H54 (cell line): ENCODE results near the gene NCAPH2.

Experiments
- DNase-seq: peaks from one replicate; pipeline ENCODE4 v3.0.0; 2011; ENCODE audit warnings: low spot score, mixed read lengths; ENCODE audit not compliant: insufficient read length
- FAIRE-seq: peaks from 3 replicates; lab custom pipeline; 2011; peaks lifted over from hg19 to GRCh38; lab: Jason Lieb, UNC
- POLR2A ChIP-seq: IDR thresholded peaks from 2 replicates; pipeline ENCODE4 v1.6.1; 2011; ENCODE audit warnings: low read depth, mild to moderate bottlenecking, low read length

NCAPH2 gene

DNA sequence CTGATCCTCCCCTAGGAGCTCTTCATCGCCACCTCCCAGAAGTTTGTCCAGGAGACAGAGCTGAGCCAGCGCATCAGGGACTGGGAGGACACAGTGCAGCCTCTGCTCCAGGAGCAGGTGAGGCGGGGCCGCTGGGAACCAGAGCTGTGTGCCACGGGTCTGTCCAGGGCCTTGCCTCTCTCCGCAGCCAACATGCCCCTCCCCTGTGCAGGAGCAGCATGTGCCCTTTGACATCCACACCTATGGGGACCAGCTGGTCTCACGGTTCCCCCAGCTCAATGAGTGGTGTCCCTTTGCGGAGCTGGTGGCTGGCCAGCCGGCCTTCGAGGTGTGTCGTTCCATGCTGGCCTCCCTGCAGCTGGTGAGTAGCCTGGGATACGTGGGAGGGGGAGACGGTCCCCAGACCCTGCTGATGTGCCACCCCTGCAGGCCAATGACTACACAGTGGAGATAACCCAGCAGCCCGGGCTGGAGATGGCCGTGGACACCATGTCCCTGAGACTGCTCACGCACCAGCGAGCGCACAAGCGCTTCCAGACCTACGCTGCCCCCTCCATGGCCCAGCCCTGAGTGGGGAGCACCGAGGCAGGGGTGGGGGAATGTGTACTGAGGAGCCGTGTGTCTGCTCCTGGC, 14.9 kb downstream of the NCAPH2 start:
- FAIRE-seq, result no peak
- TF ChIP-seq POLR2A, result no peak

DNA sequence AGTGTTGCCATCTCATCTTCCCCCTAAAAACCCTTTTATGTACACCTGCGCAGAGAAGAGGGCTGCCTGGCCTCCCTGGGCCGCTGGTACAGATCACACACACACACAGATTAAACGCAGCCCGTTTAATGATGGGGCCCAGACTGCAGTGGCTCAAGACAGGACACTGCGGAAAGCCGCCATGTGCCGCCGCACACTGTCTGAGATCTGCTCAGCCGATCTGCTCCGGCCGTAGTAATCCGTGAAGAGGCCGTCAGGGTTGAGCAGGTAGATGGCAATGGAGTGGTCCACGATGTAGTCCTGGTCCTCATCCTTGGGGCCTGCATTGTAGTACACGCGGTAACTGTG, 15.4 kb downstream of the NCAPH2 start:
- no peak for FAIRE-seq
- no peak for DNase-seq
- no peak for TF ChIP-seq POLR2A

More for the DNA sequence above, 14.9 kb downstream of the NCAPH2 start:
- no peak for DNase-seq

DNA sequence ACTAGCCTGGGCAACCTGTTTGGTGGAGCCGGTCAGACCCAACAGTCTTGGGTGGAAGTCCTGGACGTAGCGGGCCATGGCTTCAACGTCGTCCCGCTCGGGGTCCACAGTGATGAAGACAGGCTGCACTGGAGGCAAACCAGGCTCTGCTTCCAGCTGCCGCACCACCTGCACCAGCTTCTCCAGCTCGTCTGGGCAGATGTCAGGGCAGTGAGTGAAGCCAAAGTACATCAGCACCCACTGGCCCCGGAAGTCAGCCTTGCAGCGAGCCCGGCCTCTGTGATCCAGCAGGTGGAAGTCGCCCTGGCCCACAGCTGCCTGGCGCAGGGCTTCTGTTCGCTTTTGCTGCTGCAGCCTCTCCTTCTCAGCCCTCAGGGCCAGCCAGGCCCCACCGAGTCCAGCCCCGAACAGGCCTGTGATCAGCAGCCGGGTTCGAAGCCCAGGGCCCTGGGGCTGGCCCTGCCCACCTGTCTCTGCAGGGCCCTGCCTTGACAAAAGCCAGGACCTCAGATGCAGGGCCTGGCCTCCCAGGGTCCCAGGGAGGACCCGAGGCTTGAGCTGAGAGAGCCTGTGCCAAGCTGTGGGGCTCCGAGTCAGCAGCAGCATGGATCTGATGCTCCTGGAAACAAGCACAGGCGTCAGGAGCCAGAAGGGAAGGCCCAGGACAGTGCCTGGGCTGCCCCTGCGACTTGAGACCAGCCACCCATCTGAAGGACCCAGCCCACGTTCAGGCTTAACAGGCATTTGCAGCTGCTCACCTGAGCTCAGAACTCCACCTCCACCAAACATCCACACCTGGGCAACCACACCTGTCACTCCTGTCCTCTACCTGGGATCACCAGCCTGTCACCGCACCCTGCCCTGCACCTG, 16.0 kb downstream of the NCAPH2 start:
- DNase-seq (no peak), FAIRE-seq (no peak)
- no peak for TF ChIP-seq POLR2A

DNA sequence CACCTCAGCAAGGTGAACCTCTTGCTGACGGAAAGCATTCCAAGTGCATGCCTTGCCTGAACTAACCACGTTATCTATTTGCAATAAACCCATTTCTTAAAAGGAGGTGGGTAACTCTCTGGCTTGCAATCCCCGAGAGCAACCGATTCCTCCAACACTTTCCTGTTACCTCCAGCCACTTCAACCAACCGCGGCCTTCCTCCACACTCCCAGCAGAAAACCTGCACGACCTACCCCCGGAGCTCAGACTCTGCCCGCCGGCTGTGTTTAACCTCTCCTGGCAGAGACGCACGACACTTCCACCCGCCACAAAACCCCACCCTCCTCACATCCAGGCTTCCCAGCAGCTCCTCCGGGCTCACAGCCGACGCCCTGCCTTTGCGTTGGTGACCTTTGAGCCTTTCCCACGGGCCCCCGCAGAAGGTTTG, 16.7 kb downstream of the NCAPH2 start:
- no peak for DNase-seq
- no peak for FAIRE-seq
- TF ChIP-seq POLR2A, result no peak

DNA sequence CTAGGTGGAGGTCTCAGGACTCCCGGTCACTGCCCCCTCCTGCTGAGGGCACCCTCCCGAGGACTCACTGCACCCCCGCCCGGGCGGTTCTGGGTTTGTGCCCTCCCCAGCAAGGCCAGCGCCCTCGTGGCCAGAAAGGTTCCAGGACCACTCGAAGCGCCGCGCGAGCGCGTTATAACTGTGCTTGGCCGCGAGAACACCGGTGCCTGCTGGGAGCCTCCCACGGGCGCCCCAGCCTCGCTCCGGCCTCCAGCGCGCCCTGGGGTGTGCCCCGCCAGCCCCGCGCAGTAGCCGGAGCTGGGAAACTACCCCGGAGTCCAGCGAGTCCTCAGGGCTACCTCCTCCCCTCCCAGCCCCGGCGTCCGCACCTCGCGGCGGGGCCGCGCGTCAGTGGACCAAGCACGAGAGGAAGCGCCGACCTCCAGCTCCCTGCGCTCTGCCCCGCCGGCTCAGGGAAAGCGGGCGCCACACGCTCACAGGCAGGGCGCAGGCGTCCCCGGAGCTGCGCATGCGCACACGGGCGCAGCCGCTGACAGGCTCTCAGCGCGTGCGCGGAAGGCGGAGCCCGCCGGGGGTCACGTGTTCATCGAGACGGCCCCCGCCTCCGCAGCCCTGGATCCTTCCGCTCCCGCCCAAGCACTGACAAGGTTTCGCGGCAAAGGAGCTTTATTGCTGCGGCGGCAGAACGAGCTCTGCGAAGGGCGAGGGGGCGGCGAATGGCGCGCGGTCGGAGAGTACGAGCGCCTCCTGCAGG, 17.3 kb downstream of the NCAPH2 start, which contains the start of gene SCO2:
Gene SCO2 (minus strand): TSS at position 495 of the 754 bp plus-strand sequence. CDS start 1,187 bp downstream, outside the sequence.
- peak; percentile 95 for DNase-seq
- no peak for FAIRE-seq
- TF ChIP-seq POLR2A, result peak; percentile 75

DNA sequence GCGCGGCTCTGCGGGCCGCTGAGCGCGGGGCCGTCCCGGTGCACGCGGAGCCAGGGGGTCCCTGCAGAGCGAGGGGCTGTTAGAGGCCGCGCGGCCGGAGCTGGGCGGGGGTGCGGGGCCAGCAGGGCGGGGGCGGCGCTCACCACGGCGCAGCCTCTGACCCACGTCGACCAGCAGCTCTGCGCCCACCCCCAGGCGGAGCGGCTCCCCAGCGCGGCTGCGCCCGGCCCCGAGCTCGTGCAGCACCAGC, 17.8 kb downstream of the NCAPH2 start:
- no peak for TF ChIP-seq POLR2A
- no peak for FAIRE-seq
- no peak for DNase-seq

DNA sequence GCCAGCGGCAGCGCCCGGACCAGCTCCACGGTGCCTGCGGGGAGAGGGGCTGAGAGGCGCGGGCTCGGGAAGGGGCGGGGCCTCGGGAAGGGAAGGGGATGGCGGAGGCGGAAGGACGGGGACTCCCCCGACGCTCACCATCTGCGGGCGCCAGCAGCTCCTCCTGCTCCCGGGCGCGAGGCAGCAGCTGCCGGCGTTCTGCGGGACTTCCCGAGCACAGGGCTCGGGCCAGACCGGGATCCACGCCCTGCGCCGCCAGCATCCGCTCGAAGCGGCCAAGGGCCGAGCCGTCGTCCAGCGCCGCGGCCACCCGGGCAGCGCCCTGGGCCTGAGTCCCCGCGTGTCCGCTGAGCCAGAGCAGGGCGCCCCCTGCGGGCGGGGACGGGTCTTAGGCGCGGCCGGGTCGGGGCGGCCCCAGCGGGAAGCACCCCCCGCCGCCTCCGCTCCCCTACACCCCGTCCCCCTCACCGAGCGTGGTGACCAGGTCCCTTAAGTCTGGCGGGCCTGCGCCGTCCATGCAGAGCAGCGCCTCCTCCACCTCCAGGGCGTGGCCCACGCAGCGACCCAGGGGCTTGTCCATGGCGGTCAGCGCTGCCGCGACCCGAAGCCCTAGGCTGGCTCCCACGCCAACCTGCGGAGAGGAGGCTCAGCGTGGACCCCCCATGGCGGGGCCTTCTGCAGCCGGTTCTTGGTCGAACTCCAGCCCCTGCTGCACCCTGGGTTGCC, 18.2 kb downstream of the NCAPH2 start:
- DNase-seq, result peak; percentile 71
- FAIRE-seq, result no peak
- no peak; the same call in 1 of the 2 replicates for TF ChIP-seq POLR2A

DNA sequence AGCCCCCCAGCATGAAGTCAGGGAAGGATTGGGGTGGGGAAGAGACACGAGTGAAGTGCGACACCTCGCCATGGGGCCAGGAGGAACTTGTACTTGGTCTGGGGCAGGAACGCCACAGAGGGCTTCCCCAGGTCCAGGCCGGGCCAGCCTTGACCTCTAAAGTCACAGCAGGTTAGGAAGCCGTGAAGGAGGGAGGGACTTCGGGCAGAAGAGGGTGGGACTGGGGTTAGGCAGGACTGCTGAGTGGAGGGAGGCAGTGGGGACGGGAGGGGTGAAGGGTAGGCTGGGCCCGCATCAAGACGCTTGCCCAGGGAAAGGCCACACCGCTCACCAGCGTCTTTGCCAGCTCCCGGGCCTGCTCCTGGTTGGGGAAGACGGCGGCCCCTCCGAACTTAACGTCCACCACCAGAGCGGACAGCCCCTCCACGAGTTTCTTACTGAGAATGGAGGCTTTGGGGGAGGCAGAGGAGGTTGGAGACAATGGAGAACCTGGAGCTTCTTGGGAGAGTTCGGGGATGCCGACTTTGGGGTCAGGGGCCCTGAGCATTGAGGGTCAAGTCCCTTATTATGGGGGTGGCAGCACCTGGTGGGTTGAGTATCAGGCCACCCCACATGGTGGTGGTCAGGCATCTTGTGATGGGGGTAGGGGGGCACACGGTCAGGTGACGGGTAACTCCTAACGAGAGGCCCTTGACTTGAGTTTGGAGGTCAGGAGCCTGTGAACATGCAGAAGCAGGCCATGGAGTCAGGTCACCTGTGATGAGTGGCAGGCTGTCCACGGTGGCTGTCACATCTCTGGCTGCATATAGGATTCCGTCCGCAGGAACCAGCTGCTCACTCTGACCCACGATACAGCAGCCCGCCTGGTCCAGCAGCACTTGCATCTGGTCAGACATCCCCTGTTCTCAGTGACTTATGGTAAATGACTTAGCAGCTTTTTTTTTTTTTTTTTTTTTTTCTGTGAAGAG, 19.1 kb downstream of the NCAPH2 start:
- FAIRE-seq (no peak), DNase-seq (no peak)
- no peak for TF ChIP-seq POLR2A

DNA sequence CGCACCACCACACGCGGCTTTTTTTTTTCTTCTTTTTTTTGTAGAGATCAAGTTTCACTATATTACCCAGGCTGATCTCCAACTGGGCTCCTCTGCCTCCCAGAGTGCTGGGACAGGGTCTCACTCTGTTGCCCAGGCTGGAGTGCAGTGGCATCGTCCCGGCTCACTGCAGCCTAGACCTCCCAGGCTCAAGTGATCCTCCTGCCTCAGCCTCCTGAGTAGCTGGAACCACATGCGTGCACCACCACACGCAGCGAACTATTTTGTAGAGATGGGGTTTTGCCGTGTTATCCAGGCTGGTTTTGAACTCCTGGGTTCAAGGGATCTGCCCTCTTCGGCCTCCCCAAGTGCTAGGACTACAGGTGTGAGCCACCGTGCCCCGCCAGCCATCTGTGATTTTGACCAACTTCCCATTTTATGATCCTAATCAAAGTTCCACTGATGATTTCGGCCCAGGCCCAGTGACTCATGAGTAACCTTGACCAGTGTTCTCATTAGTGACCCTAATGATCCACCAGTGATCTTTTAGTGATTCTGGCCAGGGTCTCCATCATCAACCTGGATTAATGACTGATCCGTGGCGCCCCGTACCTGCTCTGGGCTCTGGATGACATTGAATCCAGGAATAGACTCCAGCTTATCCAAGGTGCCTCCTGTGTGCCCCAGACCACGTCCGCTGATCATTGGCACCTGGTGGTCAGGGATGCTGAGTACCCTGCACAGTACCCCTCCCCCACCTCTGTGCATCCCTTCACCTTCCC, 20.1 kb downstream of the NCAPH2 start:
- no peak for TF ChIP-seq POLR2A
- no peak for DNase-seq
- FAIRE-seq, result no peak

DNA sequence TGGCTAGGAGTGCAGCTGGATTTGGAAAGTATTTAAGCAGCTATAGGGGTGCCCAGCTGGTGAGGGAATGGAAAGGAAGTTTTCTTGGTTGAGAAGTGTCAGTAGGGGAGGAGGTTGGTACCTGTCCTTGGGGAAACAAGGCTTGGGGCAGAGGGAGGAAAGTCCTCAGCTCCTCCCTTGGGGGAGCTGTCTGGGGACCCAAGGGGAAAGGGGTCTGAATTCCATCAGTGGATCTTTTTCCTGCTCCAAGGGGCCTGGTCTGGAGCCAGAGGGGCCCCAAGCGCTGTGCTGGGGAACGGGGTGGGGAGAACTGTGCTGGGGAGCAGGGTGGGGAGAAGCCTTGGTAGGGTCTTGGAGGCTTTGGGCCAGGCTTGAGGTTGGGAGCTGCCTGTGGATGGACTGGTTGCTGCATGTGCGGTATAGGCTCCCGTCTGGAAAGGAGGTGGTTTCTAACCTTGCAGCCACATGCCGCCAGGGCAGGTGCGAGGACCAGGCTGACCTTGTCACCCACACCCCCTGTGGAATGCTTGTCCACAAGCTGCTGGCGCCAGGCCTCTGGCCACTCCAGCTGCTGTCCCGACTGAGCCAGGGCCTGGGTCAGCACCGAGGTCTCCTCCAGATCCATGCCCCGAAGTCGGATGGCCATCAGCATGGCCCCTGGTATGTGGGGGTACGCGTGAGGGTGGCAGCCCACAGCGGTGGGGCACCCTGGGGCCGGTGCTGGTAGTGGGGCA, 20.8 kb downstream of the NCAPH2 start:
- FAIRE-seq (no peak), DNase-seq (no peak)
- no peak for TF ChIP-seq POLR2A

DNA sequence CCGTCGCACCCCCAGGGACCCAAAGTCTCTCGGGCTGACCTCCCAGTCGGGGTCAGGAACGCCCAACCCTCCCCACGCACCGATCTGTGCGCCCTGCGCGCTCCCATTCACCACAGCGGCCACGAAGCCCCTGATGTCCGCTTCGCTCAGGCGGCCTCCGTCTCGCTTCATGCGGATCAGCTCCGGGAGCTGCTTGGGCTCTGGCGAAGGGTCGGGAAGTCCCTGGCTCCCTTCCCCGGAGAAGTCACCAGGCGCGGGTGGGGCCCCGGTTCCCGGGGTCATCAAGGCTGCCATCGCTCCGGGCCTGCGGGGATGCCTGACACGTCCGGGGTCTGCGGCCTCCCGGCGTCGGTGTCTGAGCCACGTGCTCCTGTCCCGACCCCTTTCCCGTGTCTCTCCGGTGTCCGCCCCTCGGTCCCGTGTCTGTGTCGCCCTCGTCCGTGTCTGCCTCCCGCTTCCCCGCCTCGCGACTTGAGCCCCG, 21.4 kb downstream of the NCAPH2 start:
- FAIRE-seq (no peak), DNase-seq (no peak)
- TF ChIP-seq POLR2A, result no peak
